K562 (cell line): ENCODE results near the gene RNF213. TPM values are rescaled to one million over a fixed set of nuclear protein-coding genes. Genes with fewer than 3 reads are reported as not detected.

ENCODE experiments used
- ATAC-seq: fragments of 200-7000 bp; cut with Tn5 transposase; 3 replicates; pipeline ENCODE4 v1.9.1; 2020; ENCODE audit warnings: moderate library complexity
- BruUV-seq: library from RNA; stranded (reverse); fragments of 400-500 nt; replicated peaks from 2 replicates; lab custom pipeline; 2021; lab: Mats Ljungman, UMichigan
- CTCF ChIA-PET: fragments of 300-600 bp; formaldehyde crosslinking; extraction: SDS; loops from one replicate; lab custom pipeline; 2021; ENCODE audit warnings: low intra/inter-chr PET ratio; lab: Yijun Ruan, JAX
- POLR2A ChIA-PET: fragments of 300-600, 350-650 bp; sonication (Branson Sonifier 250); formaldehyde crosslinking; extraction: SDS; loops from one replicate; lab custom pipeline; 2021; ENCODE audit warnings: antibody characterized with exemption, inconsistent platforms; lab: Yijun Ruan, JAX
- DNase-seq, 4 experiments: peaks; one replicate each; pipeline versions ENCODE4 v3.0.0 to v3.0.0-alpha.2; 2011 to 2018; ENCODE audit warnings: low spot score in 3 of 4, mixed read lengths in 3 of 4; ENCODE audit errors: extremely low read depth in 1 of 4
- FAIRE-seq: peaks from 2 replicates; lab custom pipeline; 2011; peaks lifted over from hg19 to GRCh38; lab: Jason Lieb, UNC
- H2AFZ ChIP-seq: 2 replicates; pipeline ENCODE4 v1.6.0; 2011; ENCODE audit warnings: low read depth, low read length, control low read depth, inconsistent platforms
- H3K27ac ChIP-seq: fragments of 200-600 bp; 3 replicates; pipeline ENCODE4 v1.8.0; 2011; ENCODE audit warnings: low read depth, mild to moderate bottlenecking, control low read depth, inconsistent platforms, low read length, moderate library complexity, mixed read lengths; ENCODE audit errors: extremely low read depth
- H3K27me3 ChIP-seq, 2 experiments: fragments of 300-600 bp in 1 of 2; 2 replicates in 1 of 2; 3 replicates in 1 of 2; pipeline versions ENCODE4 v1.6.0 to v1.8.0; 2011; ENCODE audit warnings: inconsistent platforms in 2 of 2, low read length in 2 of 2, mild to moderate bottlenecking in 1 of 2, mixed read lengths in 1 of 2, moderate library complexity in 1 of 2; ENCODE audit not compliant: control insufficient read depth in 2 of 2, insufficient read depth in 2 of 2
- H3K36me3 ChIP-seq: fragments of 300-600 bp; 3 replicates; pipeline ENCODE4 v1.8.0; 2011; ENCODE audit warnings: mild to moderate bottlenecking, low read length, inconsistent platforms; ENCODE audit not compliant: control insufficient read depth, insufficient read depth
- H3K4me1 ChIP-seq, 2 experiments: fragments of 200-600 bp in 1 of 2; replicated peaks in 1 of 2; 2 replicates in 1 of 2; 3 replicates in 1 of 2; pipeline versions ENCODE4 v1.5.1 to v1.8.0; 2011; ENCODE audit warnings: inconsistent platforms in 2 of 2, low read length in 2 of 2, mild to moderate bottlenecking in 1 of 2, mixed read lengths in 1 of 2, moderate library complexity in 1 of 2; ENCODE audit not compliant: control insufficient read depth in 2 of 2, insufficient read depth in 2 of 2
- H3K4me2 ChIP-seq: 2 replicates; pipeline ENCODE4 v1.6.1; 2011; ENCODE audit warnings: low read length, control low read depth, inconsistent platforms, mixed read lengths; ENCODE audit not compliant: insufficient read depth
- H3K4me3 ChIP-seq: fragments of 200-600 bp; sonication (generic), shearing (Covaris generic); 2 replicates; pipeline ENCODE4 v1.5.1; 2016; ENCODE audit warnings: control low read depth, inconsistent platforms
- H3K79me2 ChIP-seq: fragments of 200-600 bp; 3 replicates; pipeline ENCODE4 v1.8.0; 2011; ENCODE audit warnings: low read length, inconsistent platforms; ENCODE audit not compliant: control insufficient read depth, insufficient read depth
- H3K9ac ChIP-seq, 2 experiments: 2 replicates each; pipeline versions ENCODE4 v1.6.0 to v1.6.1; 2011; ENCODE audit warnings: low read depth in 2 of 2, low read length in 2 of 2, control low read depth in 1 of 2, inconsistent platforms in 1 of 2, mild to moderate bottlenecking in 1 of 2, mixed read lengths in 1 of 2; ENCODE audit not compliant: insufficient read depth in 1 of 2
- H3K9me1 ChIP-seq: one replicate; pipeline ENCODE4 v1.6.0; 2011; ENCODE audit warnings: inconsistent platforms, mild to moderate bottlenecking, low read length, moderate library complexity; ENCODE audit not compliant: control insufficient read depth, insufficient read depth
- H3K9me3 ChIP-seq: replicated peaks from 2 replicates; pipeline ENCODE4 v1.5.1; 2011; ENCODE audit warnings: low read depth, low read length, inconsistent platforms; ENCODE audit not compliant: control insufficient read depth, insufficient read depth
- H4K20me1 ChIP-seq: replicated peaks from 2 replicates; pipeline ENCODE4 v1.6.1; 2011; ENCODE audit warnings: low read length, inconsistent platforms, mixed read lengths; ENCODE audit not compliant: control insufficient read depth, insufficient read depth
- CEBPG ChIP-seq, 3 experiments: fragments of 200-800 bp in 1 of 3; sonication (Bioruptor generic) in 1 of 3; sonication (generic) in 1 of 3; formaldehyde crosslinking in 1 of 3; IDR thresholded peaks in 2 of 3; conservative IDR thresholded peaks in 1 of 3; 2 replicates each; pipeline versions ENCODE4 v1.6.1 to v1.8.0; 2016 to 2022; ENCODE audit warnings: missing compliant biosample characterization in 2 of 3, missing genetic modification characterization in 2 of 3, mild to moderate bottlenecking in 1 of 3, missing genetic modification reagents in 1 of 3
- COPS2 ChIP-seq: fragments of 450-650 bp; conservative IDR thresholded peaks from 2 replicates; pipeline ENCODE4 v1.6.1; 2016; ENCODE audit warnings: mild to moderate bottlenecking, moderate library complexity
- ETV1 ChIP-seq: fragments of 450-650 bp; conservative IDR thresholded peaks from 2 replicates; pipeline ENCODE4 v1.6.1; 2016; ENCODE audit warnings: missing genetic modification characterization, control low read depth, low read depth, missing compliant biosample characterization
- FOS ChIP-seq: IDR thresholded peaks from 3 replicates; pipeline ENCODE4 v1.6.1; 2011; ENCODE audit not compliant: insufficient read length; ENCODE audit errors: extremely low read depth
- GTF2F1 ChIP-seq: IDR thresholded peaks from 2 replicates; pipeline ENCODE4 v1.6.1; 2011; ENCODE audit warnings: low read depth, low read length, improper control_type of control experiment
- MLLT1 ChIP-seq, 2 experiments: fragments of 450-650 bp; IDR thresholded peaks; 2 replicates each; pipeline ENCODE4 v1.6.1; 2016
- RBM34 ChIP-seq: fragments of 200-400 bp; formaldehyde crosslinking; IDR thresholded peaks from 2 replicates; pipeline ENCODE4 v1.6.1; 2018; ENCODE audit warnings: low read length, borderline replicate concordance; ENCODE audit not compliant: insufficient read depth
- RNF219 ChIP-seq: fragments of 250-450 bp; sonication (Bioruptor Pico); IDR thresholded peaks from 2 replicates; pipeline ENCODE4 v1.5.0; 2022; ENCODE audit warnings: mild to moderate bottlenecking
- SMAD1 ChIP-seq: fragments of 150-350 bp; IDR thresholded peaks from 2 replicates; pipeline ENCODE4 v1.6.1; 2014; ENCODE audit warnings: low read length, low read depth; ENCODE audit not compliant: partially characterized antibody
- U2AF1 ChIP-seq: fragments of 200-400 bp; formaldehyde crosslinking; optimal IDR thresholded peaks from 2 replicates; pipeline ENCODE3; 2017; ENCODE audit warnings: mild to moderate bottlenecking, low read depth, low read length, moderate library complexity
- ZNF174 ChIP-seq: fragments of 250-450 bp; sonication (Bioruptor Pico); IDR thresholded peaks from 2 replicates; pipeline ENCODE4 v1.4.0; 2020; ENCODE audit warnings: mild to moderate bottlenecking
- WGBS: fragments of 100-300 bp; shearing (Covaris generic); methylation state at CpG from one replicate; pipeline ENCODE4 v1.1.6; 2016; ENCODE audit warnings: low coverage, mixed read lengths; ENCODE audit not compliant: insufficient coverage; ENCODE audit errors: missing lambda C conversion rate; 5-methylcytosine and 5-hydroxymethylcytosine counted together
- in situ Hi-C: fragments of 300-500 bp; cut with MboI; formaldehyde crosslinking; loops from 4 replicates; pipeline ENCODE4 v1.15.0; 2018; ENCODE audit warnings: inconsistent platforms, mixed read lengths
- intact Hi-C: fragments of 100-400 bp; cut with micrococcal nuclease; formaldehyde crosslinking; loops from 2 replicates; pipeline ENCODE4 v1.14.2; 2022
- polyA plus RNA-seq, 8 experiments: library from polyadenylated mRNA; depleted of rRNA in 4 of 8; stranded (reverse) in 5 of 8; unstranded in 3 of 8; fragments of >200 nt; fragmentation: Nextera tagmentation in 2 of 8; fragmentation: Illumina TruSeq in 1 of 8; extraction: Ambion mirVana in 2 of 8; extraction: Trizol in 1 of 8; gene quantifications; 2 replicates each; pipeline versions ENCODE4 v1.2.1 to v1.2.3, GENCODE V29; 2011 to 2014; ENCODE audit warnings: inconsistent platforms in 1 of 8, missing spikeins in 1 of 8
- total RNA-seq, 7 experiments: library from RNA; depleted of rRNA in 6 of 7; stranded (reverse); fragments of >200 nt in 6 of 7; fragmentation: Illumina TruSeq in 2 of 7; extraction: Trizol in 2 of 7; gene quantifications; 2 replicates each; pipeline versions ENCODE4 v1.2.1 to v1.2.3, GENCODE V29; 2011 to 2021; ENCODE audit warnings: low replicate concordance in 1 of 7

Gene RNF213
- total and polyA plus RNA-seq, 9 of the 15 experiments (the other 6 are each of a cell fraction or from before 2014, with no cell fraction given) = 5.3 to 33.6 (median 17.9) TPM

- H3K4me3 ChIP-seq = no peak overlapping the region
- TF ChIP-seq RBM34 = no peak
- no peak for TF ChIP-seq COPS2
- TF ChIP-seq RNF219 (CRISPR knock-in tag) = no peak
- TF ChIP-seq CEBPG (CRISPR knock-in tag; IDR thresholded peaks at IDR 0.05) = no peak
- TF ChIP-seq CEBPG (tag; conservative IDR thresholded peaks at IDR 0.05 in 1 of 2, IDR thresholded peaks at IDR 0.05 in 1 of 2) = no peak
- TF ChIP-seq ZNF174 = no peak
- TF ChIP-seq FOS = no peak
- no peak for TF ChIP-seq ETV1
- TF ChIP-seq SMAD1 = no peak
- no peak for TF ChIP-seq MLLT1 (IDR thresholded peaks at IDR 0.05)
- TF ChIP-seq U2AF1 = no peak
- no peak for TF ChIP-seq GTF2F1
- POLR2A ChIA-PET = interaction anchor here (0.7 to 0.9 kb wide), 2 partner anchors 41 to 1720 kb away, joined by 3 to 6 read pairs; no protein-coding TSS in a partner anchor
- FAIRE-seq (no peak), ATAC-seq (no peak), DNase-seq (no peak)
- in situ Hi-C loops (no loop called here), intact Hi-C loops (no loop called here)
- H2AFZ ChIP-seq = no peak overlapping the region
- H3K36me3 ChIP-seq = peaks cover 26% of the 10 kb centered on the region; the same call in 2 of the 3 replicates
- CTCF ChIA-PET = no interaction called here
- H3K4me1 ChIP-seq = peaks cover 2 to 21% of the 10 kb centered on the region in 2 experiments; a peak in 3 of 5 replicates
- no peak overlapping the region for H3K9ac ChIP-seq
- no peaks in the 10 kb centered on the region; the same call in 2 of the 3 replicates for H3K79me2 ChIP-seq
- no peaks in the 10 kb centered on the region for H3K27me3 ChIP-seq
- H3K9me1 ChIP-seq = no peaks in the 10 kb centered on the region
- H3K4me2 ChIP-seq = no peak overlapping the region
- no TSS peak for BruUV-seq
- H4K20me1 ChIP-seq = no peaks in the 10 kb centered on the region
- no peaks in the 10 kb centered on the region for H3K9me3 ChIP-seq
- H3K27ac ChIP-seq = no peak overlapping the region
- WGBS = 63% methylated on average over 4 of the region's 4 CpGs
Measured at GRCh38 chr17:80268427-80268826, 7.8 kb downstream of the RNF213 start.
